GM19351 (cell line): Measurements from ENCODE around the gene BRD1.

Experiments
- ATAC-seq: cut with Tn5 transposase; IDR thresholded peaks from one replicate; pipeline ENCODE4 v1.9.1; 2021; ENCODE audit warnings: mild to moderate bottlenecking, moderate library complexity; ENCODE audit not compliant: unreplicated experiment

Gene BRD1

GRCh38 chr22:49754696-49755630 lies 72.7 kb downstream of the BRD1 start:
- no peak for ATAC-seq

GRCh38 chr22:49753961-49754695 lies 73.5 kb downstream of the BRD1 start:
- ATAC-seq = no peak

GRCh38 chr22:49753276-49753890 lies 74.3 kb downstream of the BRD1 start:
- no peak for ATAC-seq

GRCh38 chr22:49752598-49753091 lies 75.0 kb downstream of the BRD1 start:
- no peak for ATAC-seq

- no peak for ATAC-seq
Measured at GRCh38 chr22:49751966-49752597, 75.6 kb downstream of the BRD1 start.

GRCh38 chr22:49751318-49751965 lies 76.2 kb downstream of the BRD1 start:
- no peak for ATAC-seq

GRCh38 chr22:49749885-49750510 lies 77.7 kb downstream of the BRD1 start:
- no peak for ATAC-seq

GRCh38 chr22:49749227-49749626 lies 78.4 kb downstream of the BRD1 start:
- ATAC-seq = no peak

GRCh38 chr22:49748514-49748913 lies 79.2 kb downstream of the BRD1 start:
- no peak for ATAC-seq

GRCh38 chr22:49747716-49748115 lies 80.0 kb downstream of the BRD1 start:
- no peak for ATAC-seq

GRCh38 chr22:49747130-49747529 lies 80.5 kb downstream of the BRD1 start:
- no peak for ATAC-seq

- ATAC-seq = no peak
Measured at GRCh38 chr22:49746065-49746464, 81.6 kb downstream of the BRD1 start.

- ATAC-seq = no peak
Measured at GRCh38 chr22:49740242-49740641, 87.4 kb downstream of the BRD1 start.

GRCh38 chr22:49739138-49739537 lies 88.5 kb downstream of the BRD1 start:
- no peak for ATAC-seq

- ATAC-seq = no peak
Measured at GRCh38 chr22:49738566-49738965, 89.1 kb downstream of the BRD1 start.

GRCh38 chr22:49738006-49738405 lies 89.7 kb downstream of the BRD1 start:
- no peak for ATAC-seq

GRCh38 chr22:49737101-49737551 lies 90.5 kb downstream of the BRD1 start:
- ATAC-seq = no peak

GRCh38 chr22:49736538-49736937 lies 91.1 kb downstream of the BRD1 start:
- ATAC-seq = no peak

GRCh38 chr22:49735901-49736421 lies 91.7 kb downstream of the BRD1 start:
- no peak for ATAC-seq
